Measurements from ENCODE around the gene PBLD. TPM values are rescaled to one million over a fixed set of nuclear protein-coding genes. Genes with fewer than 3 reads are reported as not detected.
A peak's percentile ranks its signal among the peaks of the same experiment; 100 is the strongest.
"Not testable (repeated sequence)": the region's sequence is repeated elsewhere in the genome, so short reads cannot be mapped to it uniquely, and the experiment has no call there.

Gene PBLD
- total RNA-seq, 1 donor from 2014 or later, result 9.8 TPM

DNA sequence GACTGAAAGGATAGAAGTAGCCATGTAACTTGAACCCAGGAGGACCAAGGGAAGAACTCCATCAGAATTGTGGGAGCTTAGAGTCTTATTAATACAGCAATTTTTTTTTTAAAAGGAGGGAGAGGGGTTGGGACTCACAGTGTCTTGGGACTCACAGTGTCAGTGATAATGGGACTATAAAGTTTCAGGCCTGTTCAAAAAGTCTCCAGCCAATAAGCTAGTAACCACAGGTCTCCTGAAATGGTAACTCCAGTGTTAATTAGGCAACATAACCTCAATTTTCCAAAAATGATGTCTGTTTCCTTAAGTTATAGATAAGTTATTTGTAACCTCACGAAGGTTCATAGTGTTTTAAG is 3.2 kb downstream of the PBLD start:
- DNase-seq (ENCODE audit: low spot score in 2 of 2, unreplicated experiment in 2 of 2), result no peak
- TF ChIP-seq, protein P1, sequence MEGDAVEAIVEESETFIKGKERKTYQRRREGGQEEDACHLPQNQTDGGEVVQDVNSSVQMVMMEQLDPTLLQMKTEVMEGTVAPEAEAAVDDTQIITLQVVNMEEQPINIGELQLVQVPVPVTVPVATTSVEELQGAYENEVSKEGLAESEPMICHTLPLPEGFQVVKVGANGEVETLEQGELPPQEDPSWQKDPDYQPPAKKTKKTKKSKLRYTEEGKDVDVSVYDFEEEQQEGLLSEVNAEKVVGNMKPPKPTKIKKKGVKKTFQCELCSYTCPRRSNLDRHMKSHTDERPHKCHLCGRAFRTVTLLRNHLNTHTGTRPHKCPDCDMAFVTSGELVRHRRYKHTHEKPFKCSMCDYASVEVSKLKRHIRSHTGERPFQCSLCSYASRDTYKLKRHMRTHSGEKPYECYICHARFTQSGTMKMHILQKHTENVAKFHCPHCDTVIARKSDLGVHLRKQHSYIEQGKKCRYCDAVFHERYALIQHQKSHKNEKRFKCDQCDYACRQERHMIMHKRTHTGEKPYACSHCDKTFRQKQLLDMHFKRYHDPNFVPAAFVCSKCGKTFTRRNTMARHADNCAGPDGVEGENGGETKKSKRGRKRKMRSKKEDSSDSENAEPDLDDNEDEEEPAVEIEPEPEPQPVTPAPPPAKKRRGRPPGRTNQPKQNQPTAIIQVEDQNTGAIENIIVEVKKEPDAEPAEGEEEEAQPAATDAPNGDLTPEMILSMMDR (IDR thresholded peaks at IDR 0.05; ENCODE audit: unreplicated experiment), result no peak
- Mint-ChIP-seq H3K27ac (peak overlapping the region; percentile 92), H3K9me3 (no peaks in the 10 kb centered on the region), H3K36me3 (no peaks in the 10 kb centered on the region), H3K4me3 (no peak overlapping the region), H3K4me1 (peaks cover 34% of the 10 kb centered on the region), H3K27me3 (ENCODE audit: low read depth) (no peaks in the 10 kb centered on the region)

DNA sequence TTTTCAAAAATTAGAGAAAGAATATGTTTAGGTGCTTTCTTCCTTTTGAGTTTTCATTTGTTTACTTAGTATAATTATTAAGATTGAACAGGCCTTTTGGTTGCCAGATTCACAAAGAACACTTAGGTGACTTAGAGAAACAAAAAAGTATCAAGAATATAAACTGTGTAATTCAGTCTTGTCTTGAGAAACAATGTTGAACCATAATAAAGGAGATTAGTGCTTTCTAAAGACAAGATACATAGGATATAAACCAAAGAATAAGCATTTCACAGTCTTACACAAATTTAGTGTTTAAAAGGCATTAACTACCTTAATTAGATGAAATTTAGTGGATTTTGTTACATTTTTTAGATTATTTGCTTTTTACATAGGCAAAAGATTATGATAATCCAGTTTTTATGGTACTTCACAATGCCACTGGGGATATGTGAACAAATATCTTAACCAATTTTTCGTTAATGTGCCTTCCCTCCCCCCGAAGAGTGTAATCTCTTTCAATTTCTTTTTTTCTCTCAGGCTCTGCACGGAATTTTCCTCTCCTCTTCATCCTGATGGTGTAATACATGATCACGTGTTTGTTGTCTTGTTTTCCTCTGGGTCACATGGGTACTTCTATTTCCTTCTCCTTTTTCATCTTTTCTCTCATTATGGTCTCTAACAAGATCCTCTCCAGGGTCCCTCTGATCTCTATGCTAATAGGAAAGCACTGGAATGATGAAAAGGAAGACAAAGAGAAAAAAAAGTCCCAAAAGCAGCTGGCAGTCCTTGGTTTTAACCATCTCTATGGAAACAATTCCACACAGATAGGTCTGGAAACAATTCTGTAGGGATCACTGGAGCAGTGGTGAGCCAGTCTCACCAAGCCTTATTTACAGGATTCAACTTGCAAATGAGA is 4.6 kb downstream of the PBLD start:
- Mint-ChIP-seq H3K36me3 (no peaks in the 10 kb centered on the region), H3K4me3 (peak overlapping the region; percentile 32)

DNA sequence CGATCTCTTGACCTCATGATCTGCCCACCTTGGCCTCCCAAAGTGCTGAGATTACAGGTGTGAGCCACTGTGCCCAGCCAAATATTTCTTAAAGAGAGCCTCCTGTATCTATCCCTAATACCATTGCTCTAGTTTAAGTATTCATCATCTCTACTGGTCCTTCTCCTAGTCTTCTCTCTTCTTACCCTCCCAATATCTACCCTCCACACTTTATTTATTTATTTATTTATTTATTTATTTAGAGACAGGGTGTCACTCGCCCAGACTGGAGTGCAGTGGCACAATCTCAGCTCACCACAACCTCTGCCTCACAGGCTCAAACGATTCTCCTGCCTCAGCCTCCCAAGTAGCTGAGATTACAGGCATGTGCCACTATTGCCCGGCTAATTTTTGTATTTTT is 8.3 kb downstream of the PBLD start:
- not testable (repeated sequence) for H3K27me3 Mint-ChIP-seq (ENCODE audit: low read depth); DNase-seq (ENCODE audit: low spot score in 2 of 2, unreplicated experiment in 2 of 2); H3K27ac Mint-ChIP-seq; H3K36me3 Mint-ChIP-seq; H3K4me3 Mint-ChIP-seq; H3K9me3 Mint-ChIP-seq
- H3K4me1 Mint-ChIP-seq, result peaks cover 11% of the 10 kb centered on the region

More for the DNA sequence above, 4.6 kb downstream of the PBLD start:
- no peak for DNase-seq (ENCODE audit: low spot score in 2 of 2, unreplicated experiment in 2 of 2)
- Mint-ChIP-seq H3K9me3 (no peaks in the 10 kb centered on the region), H3K4me1 (peaks cover 24% of the 10 kb centered on the region), H3K27ac (peak overlapping the region; percentile 92), H3K27me3 (ENCODE audit: low read depth) (no peaks in the 10 kb centered on the region)
- TF ChIP-seq, protein P1 (IDR thresholded peaks at IDR 0.05; ENCODE audit: unreplicated experiment), result no peak

DNA sequence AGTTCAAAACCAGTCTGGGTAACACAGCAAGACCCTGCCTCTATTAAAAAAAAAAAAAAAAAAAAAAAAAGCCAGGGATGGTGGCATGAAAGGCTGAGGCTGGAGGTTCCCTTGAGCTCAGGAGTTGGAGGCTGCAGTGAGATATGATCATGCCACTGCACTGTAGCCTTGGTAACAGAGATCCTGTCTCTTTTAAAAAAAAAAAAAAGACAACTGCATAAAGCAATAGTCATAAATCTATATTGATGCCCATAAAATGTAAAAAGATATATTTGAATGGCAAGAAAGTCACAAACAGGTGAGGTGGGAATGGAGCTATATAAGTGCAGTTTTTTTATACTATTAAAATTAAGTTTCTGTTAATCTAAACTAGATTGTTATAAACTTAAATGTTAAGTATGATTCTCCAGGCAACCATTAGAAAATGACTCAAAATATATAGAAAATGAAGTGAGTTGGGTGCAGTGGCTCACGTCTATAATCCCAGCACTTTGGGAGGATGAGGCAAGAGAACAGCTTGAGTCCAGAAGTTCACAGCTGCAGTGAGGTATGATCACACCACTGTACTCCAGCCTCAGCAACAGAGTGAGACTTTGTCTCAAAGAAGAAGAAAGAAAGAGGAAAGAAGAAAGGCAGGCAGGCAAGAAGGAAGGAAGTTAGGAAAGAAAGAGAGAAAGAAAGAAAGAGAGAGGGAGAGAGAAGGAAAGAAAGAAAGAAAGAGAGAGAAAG is 14.2 kb downstream of the PBLD start:
- H3K4me3 Mint-ChIP-seq, result no peak overlapping the region
- no peak for DNase-seq (ENCODE audit: low spot score in 2 of 2, unreplicated experiment in 2 of 2)
- H3K27ac Mint-ChIP-seq, result peak overlapping the region; percentile 9
- H3K36me3 Mint-ChIP-seq, result peaks cover 17% of the 10 kb centered on the region
- no peaks in the 10 kb centered on the region for H3K4me1 Mint-ChIP-seq
- TF ChIP-seq, protein P1 (IDR thresholded peaks at IDR 0.05; ENCODE audit: unreplicated experiment), result no peak
- H3K9me3 Mint-ChIP-seq, result peaks cover 20% of the 10 kb centered on the region
- H3K27me3 Mint-ChIP-seq (ENCODE audit: low read depth), result no peaks in the 10 kb centered on the region

DNA sequence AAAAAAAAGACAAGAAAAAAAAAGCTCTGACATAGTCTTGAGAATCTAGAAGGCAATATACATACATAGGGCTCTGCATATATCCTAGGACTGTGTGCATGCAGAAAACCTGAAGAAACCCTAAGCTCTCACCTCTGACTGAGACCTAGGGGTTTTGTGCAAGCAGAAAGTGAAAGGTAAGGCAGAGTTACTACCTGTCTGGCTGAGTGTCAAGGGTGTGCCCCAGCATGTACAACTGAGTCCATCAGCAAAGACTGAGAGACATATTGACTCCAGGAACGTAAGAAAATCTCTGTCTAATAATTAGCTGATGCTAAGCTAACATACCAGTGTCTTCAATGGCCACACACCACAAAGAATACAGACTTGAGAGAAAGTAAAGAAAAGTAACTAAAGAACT is 17.1 kb downstream of the PBLD start:
- no peak for DNase-seq (ENCODE audit: low spot score in 2 of 2, unreplicated experiment in 2 of 2)
- H3K27me3 Mint-ChIP-seq (ENCODE audit: low read depth), result no peaks in the 10 kb centered on the region
- no peaks in the 10 kb centered on the region for H3K4me1 Mint-ChIP-seq
- H3K36me3 Mint-ChIP-seq, result peaks cover 17% of the 10 kb centered on the region
- H3K27ac Mint-ChIP-seq, result no peak overlapping the region
- no peak overlapping the region for H3K4me3 Mint-ChIP-seq
- peaks cover 20% of the 10 kb centered on the region for H3K9me3 Mint-ChIP-seq
- TF ChIP-seq, protein P1 (IDR thresholded peaks at IDR 0.05; ENCODE audit: unreplicated experiment), result no peak

DNA sequence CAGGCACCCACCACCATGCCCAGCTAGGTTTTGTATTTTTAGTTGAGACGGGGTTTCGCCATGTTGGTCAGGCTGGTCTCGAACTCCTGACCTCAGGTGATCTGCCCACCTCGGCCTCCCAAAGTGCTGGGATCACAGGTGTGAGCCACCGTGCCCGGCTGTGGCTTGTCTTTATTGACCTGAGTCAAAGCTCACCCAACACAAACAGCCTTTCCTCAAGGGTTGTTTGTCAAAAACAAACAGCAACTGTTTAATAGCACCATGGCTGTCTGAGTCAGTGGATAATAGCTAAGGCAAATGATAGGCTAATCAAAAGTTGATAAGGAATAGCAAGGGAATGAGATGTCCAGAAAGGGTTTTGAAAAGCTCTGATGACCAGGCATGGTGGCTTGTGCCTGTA is 17.8 kb downstream of the PBLD start:
- Mint-ChIP-seq H3K36me3 (peaks cover 17% of the 10 kb centered on the region), H3K9me3 (peaks cover 20% of the 10 kb centered on the region)
- H3K4me3 Mint-ChIP-seq; H3K4me1 Mint-ChIP-seq; H3K27ac Mint-ChIP-seq; H3K27me3 Mint-ChIP-seq (ENCODE audit: low read depth); DNase-seq (ENCODE audit: low spot score in 2 of 2, unreplicated experiment in 2 of 2): not testable (repeated sequence)

Data from mesothelial cell of epicardium (in vitro differentiated cells).